Mesendoderm (in vitro differentiated cells): ENCODE data around the gene PPDPF.

Experiments
- DNase-seq: peaks from one replicate; pipeline ENCODE4 v3.0.0; 2013
- H2AK5ac ChIP-seq: 2 replicates; pipeline ENCODE4 v1.6.1; 2013; ENCODE audit warnings: low read length, inconsistent platforms
- H2BK120ac ChIP-seq: 2 replicates; pipeline ENCODE4 v1.6.1; 2013; ENCODE audit warnings: low read depth, mild to moderate bottlenecking, low read length, moderate library complexity, mixed read lengths
- H2BK15ac ChIP-seq: replicated peaks from 2 replicates; pipeline ENCODE4 v1.6.1; 2013; ENCODE audit warnings: low read depth, mild to moderate bottlenecking, moderate library complexity
- H2BK5ac ChIP-seq: 2 replicates; pipeline ENCODE4 v1.6.1; 2013; ENCODE audit warnings: low read length, inconsistent platforms
- H3K18ac ChIP-seq: 2 replicates; pipeline ENCODE4 v1.6.1; 2013; ENCODE audit warnings: mild to moderate bottlenecking, low read length, mixed read lengths
- H3K23ac ChIP-seq: one replicate; pipeline ENCODE4 v1.6.1; 2013; ENCODE audit warnings: low read length
- H3K27ac ChIP-seq: 2 replicates; pipeline ENCODE4 v1.5.1; 2013; ENCODE audit warnings: low read depth, mild to moderate bottlenecking, inconsistent platforms, low read length, moderate library complexity
- H3K27me3 ChIP-seq: 2 replicates; pipeline ENCODE4 v1.6.1; 2013; ENCODE audit warnings: low read length, control low read depth, mild to moderate bottlenecking, inconsistent platforms; ENCODE audit not compliant: insufficient read depth, poor library complexity
- H3K36me3 ChIP-seq: 2 replicates; pipeline ENCODE4 v1.6.1; 2013; ENCODE audit warnings: low read length, inconsistent platforms; ENCODE audit not compliant: control insufficient read depth, insufficient read depth
- H3K4ac ChIP-seq: one replicate; pipeline ENCODE4 v1.6.1; 2013; ENCODE audit warnings: low read depth, mild to moderate bottlenecking, low read length, moderate library complexity
- H3K4me1 ChIP-seq: 2 replicates; pipeline ENCODE4 v1.6.1; 2013; ENCODE audit warnings: low read depth, low read length, inconsistent platforms; ENCODE audit not compliant: control insufficient read depth
- H3K4me2 ChIP-seq: 2 replicates; pipeline ENCODE4 v1.6.1; 2013; ENCODE audit warnings: low read length
- H3K4me3 ChIP-seq: 2 replicates; pipeline ENCODE4 v1.5.1; 2013; ENCODE audit warnings: mild to moderate bottlenecking, low read length
- H3K56ac ChIP-seq: one replicate; pipeline ENCODE4 v1.6.1; 2013; ENCODE audit warnings: low read length
- H3K79me1 ChIP-seq: 2 replicates; pipeline ENCODE4 v1.6.1; 2013; ENCODE audit warnings: low read length, inconsistent platforms
- H3K79me2 ChIP-seq: 2 replicates; pipeline ENCODE4 v1.6.1; 2013; ENCODE audit warnings: mild to moderate bottlenecking, low read length; ENCODE audit not compliant: control insufficient read depth, insufficient read depth
- H3K9ac ChIP-seq: 2 replicates; pipeline ENCODE4 v1.6.1; 2013; ENCODE audit warnings: low read length, inconsistent platforms
- H4K5ac ChIP-seq: one replicate; pipeline ENCODE4 v1.6.1; 2013; ENCODE audit warnings: low read length
- H4K8ac ChIP-seq: one replicate; pipeline ENCODE4 v1.6.1; 2013; ENCODE audit warnings: low read depth, mild to moderate bottlenecking, control low read depth, low read length, moderate library complexity
- WGBS: extraction: QIAGEN DNeasy Blood & Tissue Kit; methylation state at CpG from one replicate; pipeline ENCODE4 v1.1.7; 2013; ENCODE audit warnings: low lambda C conversion rate, missing lambda C conversion rate; ENCODE audit not compliant: insufficient coverage; ENCODE audit errors: extremely low coverage; 5-methylcytosine and 5-hydroxymethylcytosine counted together

Gene PPDPF

DNA sequence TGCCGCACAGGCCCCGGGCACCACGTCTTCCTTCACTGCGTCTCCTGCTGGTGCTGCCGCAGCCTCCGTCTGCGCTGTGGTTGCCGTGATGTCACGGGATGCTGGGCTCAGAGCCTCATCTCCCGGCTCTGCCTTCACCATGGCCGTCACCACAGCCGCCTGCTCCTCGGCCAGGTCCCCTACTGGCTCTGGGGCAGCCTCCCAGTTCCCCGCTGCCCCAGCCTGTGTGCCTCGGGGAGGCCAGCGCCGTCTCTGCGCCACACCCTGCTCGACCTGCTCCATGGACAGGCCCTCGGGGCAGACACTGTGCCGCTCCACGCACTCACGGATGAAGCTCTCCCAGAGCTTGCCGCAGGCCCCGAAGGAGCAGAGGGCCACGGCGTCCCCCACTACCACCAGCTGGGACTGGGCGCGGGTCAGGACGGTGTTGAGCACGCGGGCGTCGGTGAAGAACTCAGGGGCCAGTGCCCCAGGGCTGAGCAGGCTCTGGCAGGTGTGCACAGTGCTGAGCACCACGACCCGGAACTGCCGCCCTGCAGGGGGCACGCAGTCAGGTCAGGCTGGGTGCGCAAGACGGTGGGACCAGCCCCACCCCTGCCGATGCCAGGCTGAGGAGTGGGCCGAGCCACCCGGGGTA, 45.3 kb downstream of the PPDPF start:
- H2BK5ac ChIP-seq, result no peak overlapping the region
- H3K4ac ChIP-seq, result no peak overlapping the region
- H3K36me3 ChIP-seq, result no peaks in the 10 kb centered on the region
- H3K4me1 ChIP-seq, result no peaks in the 10 kb centered on the region
- no peak for DNase-seq
- no peak overlapping the region for H4K8ac ChIP-seq
- H3K79me2 ChIP-seq, result no peaks in the 10 kb centered on the region
- no peak overlapping the region for H3K4me2 ChIP-seq
- H3K18ac ChIP-seq, result no peak overlapping the region
- no CpG with 5 or more reads among the region's 43 CpGs for WGBS
- no peak overlapping the region for H2BK15ac ChIP-seq
- no peak overlapping the region for H2AK5ac ChIP-seq
- no peaks in the 10 kb centered on the region for H3K79me1 ChIP-seq
- no peaks in the 10 kb centered on the region for H3K27me3 ChIP-seq
- no peak overlapping the region for H3K4me3 ChIP-seq
- H3K27ac ChIP-seq, result no peak overlapping the region
- no peak overlapping the region for H4K5ac ChIP-seq
- H3K9ac ChIP-seq, result no peak overlapping the region
- no peak overlapping the region for H3K23ac ChIP-seq
- no peak overlapping the region for H2BK120ac ChIP-seq
- no peak overlapping the region for H3K56ac ChIP-seq

- Histone ChIP-seq H2BK120ac (no peak overlapping the region), H3K27ac (no peak overlapping the region), H3K4ac (no peak overlapping the region), H2AK5ac (no peak overlapping the region), H3K4me3 (no peak overlapping the region), H3K36me3 (no peaks in the 10 kb centered on the region), H3K4me1 (no peaks in the 10 kb centered on the region), H3K23ac (no peak overlapping the region), H4K5ac (no peak overlapping the region), H3K9ac (no peak overlapping the region), H3K79me1 (no peaks in the 10 kb centered on the region), H3K18ac (no peak overlapping the region), H2BK5ac (no peak overlapping the region), H3K56ac (no peak overlapping the region), H3K27me3 (no peaks in the 10 kb centered on the region), H4K8ac (no peak overlapping the region), H3K4me2 (no peak overlapping the region), H2BK15ac (no peak overlapping the region), H3K79me2 (no peaks in the 10 kb centered on the region)
- DNase-seq, result no peak
- WGBS, result no CpG with 5 or more reads among the region's 46 CpGs
Observed at GRCh38 chr20:63566395-63567135, 46.0 kb downstream of the PPDPF start.

DNA sequence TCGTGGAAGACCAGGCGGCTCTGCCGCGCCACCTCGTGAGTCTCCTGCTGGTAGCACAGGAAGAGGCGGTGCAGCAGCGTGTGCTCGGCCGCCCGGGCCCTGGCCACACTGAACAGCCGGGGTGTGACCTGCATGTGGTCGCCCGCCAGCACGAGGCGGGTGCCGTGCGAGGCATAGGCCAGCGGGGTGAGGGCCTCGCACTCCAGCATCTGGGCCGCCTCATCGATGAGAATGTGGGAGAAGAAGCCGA, 46.5 kb downstream of the PPDPF start:
- Histone ChIP-seq H3K27ac (no peak overlapping the region), H4K5ac (no peak overlapping the region), H3K79me2 (no peaks in the 10 kb centered on the region), H2BK120ac (no peak overlapping the region), H2AK5ac (no peak overlapping the region), H3K9ac (no peak overlapping the region), H2BK15ac (no peak overlapping the region), H3K36me3 (no peaks in the 10 kb centered on the region), H3K4me1 (no peaks in the 10 kb centered on the region), H3K4me3 (no peak overlapping the region), H3K23ac (no peak overlapping the region), H3K56ac (no peak overlapping the region), H3K4ac (no peak overlapping the region), H4K8ac (no peak overlapping the region), H3K27me3 (no peaks in the 10 kb centered on the region), H3K79me1 (no peaks in the 10 kb centered on the region), H3K18ac (no peak overlapping the region), H2BK5ac (no peak overlapping the region), H3K4me2 (no peak overlapping the region)
- no CpG with 5 or more reads among the region's 22 CpGs for WGBS
- DNase-seq, result no peak

DNA sequence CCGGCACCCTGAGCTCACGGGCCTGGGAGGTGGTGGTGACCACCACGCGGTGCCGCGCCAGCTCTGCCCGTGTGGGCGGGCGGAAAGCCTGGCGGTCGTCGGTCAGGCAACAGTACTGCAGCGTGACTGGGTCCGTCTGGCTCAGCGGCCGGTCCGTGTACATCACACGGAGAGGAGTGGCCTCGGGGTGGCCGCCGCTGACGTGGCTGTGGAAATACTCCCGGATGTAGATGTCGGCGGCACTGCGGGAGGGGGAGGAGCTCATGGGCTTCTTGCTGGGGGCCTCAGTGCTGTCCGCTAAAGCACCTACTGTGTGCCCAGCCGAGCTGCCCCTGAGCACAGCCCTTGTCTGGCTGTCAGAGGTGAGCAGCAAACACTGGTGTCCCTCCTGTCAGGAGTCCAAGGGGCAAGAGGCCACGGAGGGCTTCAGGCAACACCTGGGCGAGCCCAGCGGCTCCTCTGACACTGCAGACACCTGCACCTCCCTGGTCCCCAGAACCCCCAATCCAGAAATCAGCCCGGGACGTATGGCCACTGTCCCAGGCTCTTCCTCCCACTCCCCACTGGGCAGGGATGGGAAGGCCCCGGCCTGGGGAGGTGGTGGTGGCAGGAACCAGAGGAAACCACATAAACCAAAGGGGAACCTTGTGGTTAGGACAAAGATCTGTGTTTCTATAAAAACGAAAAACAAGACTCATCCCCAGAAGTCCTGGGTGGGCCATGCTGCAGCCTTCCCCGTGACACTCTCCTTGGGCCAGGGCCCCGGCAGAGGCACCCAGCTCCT, 47.0 kb downstream of the PPDPF start:
- no peaks in the 10 kb centered on the region for H3K79me2 ChIP-seq
- no peak overlapping the region for H3K56ac ChIP-seq
- H3K23ac ChIP-seq, result no peak overlapping the region
- H3K79me1 ChIP-seq, result no peaks in the 10 kb centered on the region
- no peak overlapping the region for H2BK5ac ChIP-seq
- H3K27ac ChIP-seq, result no peak overlapping the region
- H3K4me3 ChIP-seq, result no peak overlapping the region
- no peak overlapping the region for H2BK120ac ChIP-seq
- no peak overlapping the region for H2AK5ac ChIP-seq
- no peaks in the 10 kb centered on the region for H3K4me1 ChIP-seq
- no peak overlapping the region for H4K8ac ChIP-seq
- no CpG with 5 or more reads among the region's 37 CpGs for WGBS
- no peak overlapping the region for H4K5ac ChIP-seq
- H3K4me2 ChIP-seq, result no peak overlapping the region
- no peak overlapping the region for H3K18ac ChIP-seq
- H3K4ac ChIP-seq, result no peak overlapping the region
- no peak for DNase-seq
- no peaks in the 10 kb centered on the region for H3K36me3 ChIP-seq
- no peaks in the 10 kb centered on the region for H3K27me3 ChIP-seq
- no peak overlapping the region for H2BK15ac ChIP-seq
- no peak overlapping the region for H3K9ac ChIP-seq

DNA sequence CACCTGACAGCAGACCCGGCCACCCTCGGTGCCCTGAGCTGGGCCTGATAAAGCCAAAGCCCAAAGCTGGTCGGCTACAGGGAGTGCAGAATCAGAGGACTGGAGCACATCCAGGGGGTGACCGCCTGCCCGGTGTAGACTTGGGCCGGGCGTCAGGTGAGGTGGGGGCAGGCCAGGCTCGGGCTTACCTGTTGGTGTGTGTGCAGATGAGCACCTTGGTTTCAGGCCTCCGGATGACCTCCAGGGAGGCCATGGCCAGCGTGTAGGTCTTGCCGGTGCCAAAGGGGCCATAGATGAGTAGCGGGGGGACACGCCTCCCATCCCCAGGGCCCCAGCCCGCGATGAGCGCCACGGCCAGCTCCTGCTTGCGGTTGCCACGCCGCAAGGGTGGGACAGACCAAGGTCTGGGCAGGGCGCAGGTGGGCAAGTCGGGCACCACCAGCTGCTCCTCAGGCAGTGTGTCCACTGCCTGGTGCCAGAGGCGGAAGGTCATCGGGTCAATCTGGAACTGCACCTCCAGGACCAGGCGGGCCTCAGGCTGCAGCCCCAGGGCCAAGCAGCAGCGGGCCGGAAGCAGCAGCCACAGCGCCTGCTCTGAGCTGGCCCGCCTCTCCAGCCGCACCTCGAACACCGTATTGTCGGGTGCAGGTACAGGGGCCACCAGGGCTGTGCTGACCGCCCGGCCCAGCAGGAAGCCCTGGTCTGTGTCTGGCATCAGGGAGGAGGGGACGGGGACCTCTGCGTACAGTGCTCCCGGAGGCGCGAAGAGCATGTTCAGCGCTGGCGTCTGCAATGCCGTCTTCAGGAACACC, 47.8 kb downstream of the PPDPF start:
- H2AK5ac ChIP-seq, result no peak overlapping the region
- H3K4me1 ChIP-seq, result no peaks in the 10 kb centered on the region
- WGBS, result no CpG with 5 or more reads among the region's 43 CpGs
- no peak overlapping the region for H4K5ac ChIP-seq
- H4K8ac ChIP-seq, result no peak overlapping the region
- H3K4me3 ChIP-seq, result no peak overlapping the region
- no peak overlapping the region for H3K4me2 ChIP-seq
- no peak overlapping the region for H3K23ac ChIP-seq
- no peak overlapping the region for H2BK5ac ChIP-seq
- no peaks in the 10 kb centered on the region for H3K27me3 ChIP-seq
- no peaks in the 10 kb centered on the region for H3K79me1 ChIP-seq
- no peak overlapping the region for H3K56ac ChIP-seq
- no peak overlapping the region for H3K18ac ChIP-seq
- H2BK120ac ChIP-seq, result no peak overlapping the region
- no peaks in the 10 kb centered on the region for H3K79me2 ChIP-seq
- H3K9ac ChIP-seq, result no peak overlapping the region
- DNase-seq, result no peak
- no peak overlapping the region for H3K4ac ChIP-seq
- H3K27ac ChIP-seq, result no peak overlapping the region
- no peak overlapping the region for H2BK15ac ChIP-seq
- H3K36me3 ChIP-seq, result no peaks in the 10 kb centered on the region
